Measurements from ENCODE around the gene NHS.

DNA sequence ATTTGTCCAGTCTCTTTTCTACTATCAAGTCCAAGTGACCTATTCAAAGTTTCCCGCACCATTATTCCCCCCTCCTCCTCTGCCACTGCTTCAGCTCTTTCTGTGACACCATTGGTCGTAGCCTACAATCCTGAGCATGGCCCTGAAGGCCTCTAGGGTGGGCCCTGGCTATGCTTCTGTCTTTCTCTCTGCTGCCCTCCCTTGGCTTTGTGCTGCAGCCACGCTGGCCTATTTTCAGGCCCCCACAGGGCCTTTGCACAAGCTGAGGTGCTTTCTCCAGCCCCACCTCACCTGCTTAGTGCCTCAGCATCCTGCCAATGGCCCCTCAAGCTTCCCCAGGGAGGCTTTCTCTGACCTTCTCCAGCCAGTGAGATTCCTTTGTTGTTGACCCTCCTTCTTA, 156.5 kb downstream of the NHS start:
- TF ChIP-seq, protein P1, sequence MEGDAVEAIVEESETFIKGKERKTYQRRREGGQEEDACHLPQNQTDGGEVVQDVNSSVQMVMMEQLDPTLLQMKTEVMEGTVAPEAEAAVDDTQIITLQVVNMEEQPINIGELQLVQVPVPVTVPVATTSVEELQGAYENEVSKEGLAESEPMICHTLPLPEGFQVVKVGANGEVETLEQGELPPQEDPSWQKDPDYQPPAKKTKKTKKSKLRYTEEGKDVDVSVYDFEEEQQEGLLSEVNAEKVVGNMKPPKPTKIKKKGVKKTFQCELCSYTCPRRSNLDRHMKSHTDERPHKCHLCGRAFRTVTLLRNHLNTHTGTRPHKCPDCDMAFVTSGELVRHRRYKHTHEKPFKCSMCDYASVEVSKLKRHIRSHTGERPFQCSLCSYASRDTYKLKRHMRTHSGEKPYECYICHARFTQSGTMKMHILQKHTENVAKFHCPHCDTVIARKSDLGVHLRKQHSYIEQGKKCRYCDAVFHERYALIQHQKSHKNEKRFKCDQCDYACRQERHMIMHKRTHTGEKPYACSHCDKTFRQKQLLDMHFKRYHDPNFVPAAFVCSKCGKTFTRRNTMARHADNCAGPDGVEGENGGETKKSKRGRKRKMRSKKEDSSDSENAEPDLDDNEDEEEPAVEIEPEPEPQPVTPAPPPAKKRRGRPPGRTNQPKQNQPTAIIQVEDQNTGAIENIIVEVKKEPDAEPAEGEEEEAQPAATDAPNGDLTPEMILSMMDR (IDR thresholded peaks at IDR 0.05): no peak
- TF ChIP-seq POLR2A (IDR thresholded peaks at IDR 0.05; ENCODE audit: low read depth): no peak
- no peak for TF ChIP-seq POLR2AphosphoS5 (IDR thresholded peaks at IDR 0.05)

Data from esophagus muscularis mucosa (tissue), 3 donors.